SU-DHL-6 (cell line): ENCODE measurements around the gene PPFIA4.

Experiments
- H2AFZ ChIP-seq: fragments of 200-600 bp; sonication (generic); 2 replicates; pipeline ENCODE4 v1.6.1; 2014; ENCODE audit warnings: low read depth, mild to moderate bottlenecking, moderate library complexity, mixed read lengths, antibody characterized with exemption, low read length; ENCODE audit not compliant: severe bottlenecking
- H3F3A ChIP-seq: fragments of 200-600 bp; shearing (Covaris generic); 2 replicates; pipeline ENCODE4 v1.6.0; 2016; ENCODE audit warnings: antibody characterized with exemption, mild to moderate bottlenecking; ENCODE audit not compliant: insufficient read depth
- H3K27ac ChIP-seq: fragments of 200-600 bp; sonication (generic); 2 replicates; pipeline ENCODE4 v1.5.1; 2016; ENCODE audit warnings: low read depth, mild to moderate bottlenecking, low read length, moderate library complexity, mixed read lengths
- H3K27me3 ChIP-seq: fragments of 200-600 bp; sonication (generic), shearing (Covaris generic); 2 replicates; pipeline ENCODE4 v1.6.0; 2014; ENCODE audit warnings: mild to moderate bottlenecking, low read length
- H3K36me3 ChIP-seq: fragments of 200-600 bp; sonication (generic); 2 replicates; pipeline ENCODE4 v1.6.1; 2014; ENCODE audit warnings: mild to moderate bottlenecking, low read length, mixed read lengths
- H3K4me2 ChIP-seq: fragments of 300-600, 200-600 bp; shearing (Covaris generic), sonication (generic); 2 replicates; pipeline ENCODE4 v1.6.0; 2014; ENCODE audit warnings: low read length, low read depth, mild to moderate bottlenecking; ENCODE audit not compliant: poor library complexity, severe bottlenecking
- H3K4me3 ChIP-seq: fragments of 200-600 bp; sonication (generic); 2 replicates; pipeline ENCODE4 v1.5.1; 2014; ENCODE audit warnings: antibody characterized with exemption, low read length, mild to moderate bottlenecking, mixed read lengths; ENCODE audit not compliant: insufficient read depth, poor library complexity, severe bottlenecking
- H3K79me2 ChIP-seq: fragments of 200-600 bp; sonication (generic); 2 replicates; pipeline ENCODE4 v1.6.1; 2014; ENCODE audit warnings: mild to moderate bottlenecking, low read length, moderate library complexity; ENCODE audit not compliant: insufficient read depth
- H3K9ac ChIP-seq: fragments of 200-600 bp; sonication (generic); 2 replicates; pipeline ENCODE4 v1.7.0; 2014; ENCODE audit warnings: mild to moderate bottlenecking, low read length
- H3K9me2 ChIP-seq: fragments of 200-600 bp; sonication (generic); replicated peaks from 2 replicates; pipeline ENCODE4 v1.6.1; 2014; ENCODE audit warnings: low read length; ENCODE audit not compliant: insufficient read depth
- H3K9me3 ChIP-seq: fragments of 200-600 bp; sonication (generic); 2 replicates; pipeline ENCODE4 v1.6.1; 2014; ENCODE audit warnings: low read length, mixed read lengths; ENCODE audit not compliant: insufficient read depth
- H4K20me1 ChIP-seq: fragments of 200-600 bp; sonication (generic); 2 replicates; pipeline ENCODE4 v1.6.1; 2014; ENCODE audit warnings: low read depth, mild to moderate bottlenecking, antibody characterized with exemption, low read length, moderate library complexity, mixed read lengths
- CTCF ChIP-seq: fragments of 200-600 bp; sonication (generic); IDR thresholded peaks from one replicate; pipeline ENCODE4 v1.5.1; 2017; ENCODE audit warnings: antibody characterized with exemption, mild to moderate bottlenecking, low read length, moderate library complexity; ENCODE audit not compliant: insufficient read depth, poor library complexity, severe bottlenecking
- EZH2phosphoT487 ChIP-seq: fragments of 200-600 bp; sonication (generic), shearing (Covaris generic); conservative IDR thresholded peaks from 2 replicates; pipeline ENCODE4 v1.6.1; 2018; ENCODE audit warnings: mild to moderate bottlenecking, antibody characterized with exemption, low read length, moderate library complexity, mixed read lengths

Gene PPFIA4

GRCh38 chr1:203073469-203073868 is 47.2 kb downstream of the PPFIA4 start:
- Histone ChIP-seq H3K9me3 (no peaks in the 10 kb centered on the region), H3K9ac (no peak overlapping the region), H3K4me3 (no peak overlapping the region), H3K9me2 (no peaks in the 10 kb centered on the region), H3K27me3 (no peaks in the 10 kb centered on the region), H3K4me2 (no peak overlapping the region), H3F3A (no peaks in the 10 kb centered on the region), H3K79me2 (no peaks in the 10 kb centered on the region), H3K27ac (no peak overlapping the region), H3K36me3 (no peaks in the 10 kb centered on the region), H4K20me1 (no peaks in the 10 kb centered on the region), H2AFZ (no peak overlapping the region)
- no peak for TF ChIP-seq CTCF
- TF ChIP-seq EZH2phosphoT487, result no peak

- Histone ChIP-seq H3K36me3 (no peaks in the 10 kb centered on the region), H3K9ac (no peak overlapping the region), H3K9me3 (no peaks in the 10 kb centered on the region), H3K27me3 (no peaks in the 10 kb centered on the region), H2AFZ (no peak overlapping the region), H4K20me1 (no peaks in the 10 kb centered on the region), H3K79me2 (no peaks in the 10 kb centered on the region), H3K4me3 (no peak overlapping the region), H3F3A (no peaks in the 10 kb centered on the region), H3K4me2 (no peak overlapping the region), H3K9me2 (no peaks in the 10 kb centered on the region), H3K27ac (no peak overlapping the region)
- TF ChIP-seq CTCF (no peak), EZH2phosphoT487 (no peak)
These were observed 48.3 kb downstream of the PPFIA4 start for GRCh38 chr1:203074610-203075009.

- Histone ChIP-seq H3K4me3 (no peak overlapping the region), H3F3A (no peaks in the 10 kb centered on the region), H3K27me3 (no peaks in the 10 kb centered on the region), H3K9me2 (no peaks in the 10 kb centered on the region), H3K27ac (no peak overlapping the region), H3K9me3 (no peaks in the 10 kb centered on the region), H4K20me1 (no peaks in the 10 kb centered on the region), H2AFZ (no peak overlapping the region), H3K4me2 (no peak overlapping the region), H3K79me2 (no peaks in the 10 kb centered on the region), H3K9ac (no peak overlapping the region), H3K36me3 (no peaks in the 10 kb centered on the region)
- no peak for TF ChIP-seq CTCF
- no peak for TF ChIP-seq EZH2phosphoT487
These were observed 49.1 kb downstream of the PPFIA4 start for GRCh38 chr1:203075236-203076030.
